HTR-8/SVneo (cell line): Measurements from ENCODE around the gene CCDC88A.
A peak's percentile ranks its signal among the peaks of the same experiment; 100 is the strongest.
"Not testable (repeated sequence)": the region's sequence is repeated elsewhere in the genome, so short reads cannot be mapped to it uniquely, and the experiment has no call there.

Experiments
- DNase-seq: peaks from one replicate; pipeline ENCODE4 v3.0.0; 2011; ENCODE audit warnings: low spot score, mixed read lengths; ENCODE audit not compliant: insufficient read length
- FAIRE-seq: peaks from 2 replicates; lab custom pipeline; 2011; peaks lifted over from hg19 to GRCh38; lab: Jason Lieb, UNC

CCDC88A gene

GRCh38 chr2:55419679-55420438, at the start of gene CCDC88A:
CCDC88A (minus strand) TSS chr2:55419856; CDS start chr2:55419079, 777 bp downstream.
- DNase-seq (peak; percentile 91), FAIRE-seq (peak; percentile 69)

GRCh38 chr2:55461679-55462078, 42.0 kb upstream of the CCDC88A start:
- DNase-seq (no peak), FAIRE-seq (no peak)

- FAIRE-seq: no peak
- DNase-seq: no peak
Observed at GRCh38 chr2:55460562-55460961, 40.9 kb upstream of the CCDC88A start.

- no peak for FAIRE-seq
Observed at GRCh38 chr2:55459714-55460274, 40.1 kb upstream of the CCDC88A start.

GRCh38 chr2:55459279-55459678, 39.6 kb upstream of the CCDC88A start:
- no peak for FAIRE-seq

More at GRCh38 chr2:55459714-55460274, 40.1 kb upstream of the CCDC88A start:
- DNase-seq: no peak

GRCh38 chr2:55454121-55454520, 34.5 kb upstream of the CCDC88A start:
- no peak for FAIRE-seq

More at GRCh38 chr2:55459279-55459678, 39.6 kb upstream of the CCDC88A start:
- DNase-seq: no peak

GRCh38 chr2:55452879-55453278, 33.2 kb upstream of the CCDC88A start:
- DNase-seq: no peak
- no peak for FAIRE-seq

More at GRCh38 chr2:55454121-55454520, 34.5 kb upstream of the CCDC88A start:
- DNase-seq: no peak

- no peak for FAIRE-seq
- no peak for DNase-seq
Observed at GRCh38 chr2:55451699-55452098, 32.0 kb upstream of the CCDC88A start.

- peak; percentile 42 for FAIRE-seq
- not testable (repeated sequence) for DNase-seq
Observed at GRCh38 chr2:55450014-55450413, 30.4 kb upstream of the CCDC88A start.

- not testable (repeated sequence) for FAIRE-seq, DNase-seq
Observed at GRCh38 chr2:55442045-55442760, 22.5 kb upstream of the CCDC88A start.

- FAIRE-seq (no peak), DNase-seq (no peak)
Observed at GRCh38 chr2:55441280-55441892, 21.7 kb upstream of the CCDC88A start.

- DNase-seq (no peak), FAIRE-seq (no peak)
Observed at GRCh38 chr2:55439101-55439397, 19.4 kb upstream of the CCDC88A start.

GRCh38 chr2:55438391-55439100, 18.9 kb upstream of the CCDC88A start:
- FAIRE-seq (no peak), DNase-seq (no peak)

GRCh38 chr2:55437515-55438390, 18.1 kb upstream of the CCDC88A start:
- no peak for FAIRE-seq
- DNase-seq: no peak

GRCh38 chr2:55431982-55432627, 12.4 kb upstream of the CCDC88A start:
- no peak for FAIRE-seq

GRCh38 chr2:55430211-55430975, 10.7 kb upstream of the CCDC88A start:
- DNase-seq: no peak
- FAIRE-seq: no peak

More at GRCh38 chr2:55431982-55432627, 12.4 kb upstream of the CCDC88A start:
- DNase-seq: peak; percentile 45

GRCh38 chr2:55428258-55428657, 8.6 kb upstream of the CCDC88A start:
- DNase-seq (no peak), FAIRE-seq (no peak)

- DNase-seq (no peak), FAIRE-seq (no peak)
Observed at GRCh38 chr2:55425431-55425831, 5.8 kb upstream of the CCDC88A start.
